NCI-H2196 (cell line): ENCODE results near the gene PHYHD1.
A peak's percentile ranks its signal among the peaks of the same experiment; 100 is the strongest.

ENCODE experiments used
- DNase-seq: peaks from one replicate; lab custom pipeline; 2025; ENCODE audit not compliant: unreplicated experiment; lab: John Stamatoyannopoulos, UW

PHYHD1 gene

GRCh38 chr9:128920381-128921058 lies at the start of gene PHYHD1:
TSS of gene PHYHD1 (plus strand) at chr9:128920982. CDS start at chr9:128922324, 1,342 bp downstream.
- DNase-seq, result peak; percentile 53

- no peak for DNase-seq
Measured at GRCh38 chr9:128877852-128878251, 42.9 kb upstream of the PHYHD1 start.

- DNase-seq, result peak; percentile 98
Measured at GRCh38 chr9:128881884-128882676, 38.7 kb upstream of the PHYHD1 start, which contains the start of the genes KYAT1 and LRRC8A. TSS of gene KYAT1 (minus strand) at chr9:128881950. CDS start at chr9:128845405, 36,545 bp downstream. TSS of gene LRRC8A (plus strand) at chr9:128882133. CDS start at chr9:128907165, 25,032 bp downstream.

GRCh38 chr9:128882677-128883603 lies 37.8 kb upstream of the PHYHD1 start:
- peak; percentile 18 for DNase-seq

- DNase-seq, result no peak
Measured at GRCh38 chr9:128884164-128884563, 36.6 kb upstream of the PHYHD1 start.

- no peak for DNase-seq
Measured at GRCh38 chr9:128885376-128885775, 35.4 kb upstream of the PHYHD1 start.

GRCh38 chr9:128885798-128886197 lies 35.0 kb upstream of the PHYHD1 start:
- DNase-seq, result no peak

- no peak for DNase-seq
Measured at GRCh38 chr9:128886211-128886891, 34.4 kb upstream of the PHYHD1 start.

- DNase-seq, result no peak
Measured at GRCh38 chr9:128887049-128887448, 33.7 kb upstream of the PHYHD1 start.

GRCh38 chr9:128887914-128888350 lies 32.9 kb upstream of the PHYHD1 start:
- DNase-seq, result no peak

- DNase-seq, result no peak
Measured at GRCh38 chr9:128891321-128892220, 29.2 kb upstream of the PHYHD1 start.

- DNase-seq, result no peak
Measured at GRCh38 chr9:128892221-128892921, 28.4 kb upstream of the PHYHD1 start.

GRCh38 chr9:128893354-128893753 lies 27.4 kb upstream of the PHYHD1 start:
- no peak for DNase-seq

GRCh38 chr9:128894764-128895163 lies 26.0 kb upstream of the PHYHD1 start:
- DNase-seq, result no peak

- no peak for DNase-seq
Measured at GRCh38 chr9:128895556-128895955, 25.2 kb upstream of the PHYHD1 start.

GRCh38 chr9:128898382-128898781 lies 22.4 kb upstream of the PHYHD1 start:
- DNase-seq, result no peak

- no peak for DNase-seq
Measured at GRCh38 chr9:128898845-128899565, 21.8 kb upstream of the PHYHD1 start.
